G401 (cell line): ENCODE measurements around the gene SLC38A7. TPM values are rescaled to one million over a fixed set of nuclear protein-coding genes. Genes with fewer than 3 reads are reported as not detected.
A peak's percentile ranks its signal among the peaks of the same experiment; 100 is the strongest.
"Not testable (repeated sequence)": the region's sequence is repeated elsewhere in the genome, so short reads cannot be mapped to it uniquely, and the experiment has no call there.

Source experiments
- DNase-seq: peaks from one replicate; pipeline ENCODE4 v3.0.0-alpha.2; 2015; ENCODE audit warnings: low spot score
- in situ Hi-C: cut with HindIII; loops from 2 replicates; pipeline ENCODE4 v1.10.0; 2016; ENCODE audit warnings: low sequenced_read_pairs, mixed read lengths
- total RNA-seq: library from RNA; depleted of rRNA; stranded (reverse); fragments of >200 nt; shearing (Covaris generic); gene quantifications from 2 replicates; pipeline ENCODE4 v1.2.3, GENCODE V29; 2014; rRNA removed

SLC38A7 gene, protein sequence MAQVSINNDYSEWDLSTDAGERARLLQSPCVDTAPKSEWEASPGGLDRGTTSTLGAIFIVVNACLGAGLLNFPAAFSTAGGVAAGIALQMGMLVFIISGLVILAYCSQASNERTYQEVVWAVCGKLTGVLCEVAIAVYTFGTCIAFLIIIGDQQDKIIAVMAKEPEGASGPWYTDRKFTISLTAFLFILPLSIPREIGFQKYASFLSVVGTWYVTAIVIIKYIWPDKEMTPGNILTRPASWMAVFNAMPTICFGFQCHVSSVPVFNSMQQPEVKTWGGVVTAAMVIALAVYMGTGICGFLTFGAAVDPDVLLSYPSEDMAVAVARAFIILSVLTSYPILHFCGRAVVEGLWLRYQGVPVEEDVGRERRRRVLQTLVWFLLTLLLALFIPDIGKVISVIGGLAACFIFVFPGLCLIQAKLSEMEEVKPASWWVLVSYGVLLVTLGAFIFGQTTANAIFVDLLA
- 6.3 and 12.2 TPM in 2 replicates for total RNA-seq

DNA sequence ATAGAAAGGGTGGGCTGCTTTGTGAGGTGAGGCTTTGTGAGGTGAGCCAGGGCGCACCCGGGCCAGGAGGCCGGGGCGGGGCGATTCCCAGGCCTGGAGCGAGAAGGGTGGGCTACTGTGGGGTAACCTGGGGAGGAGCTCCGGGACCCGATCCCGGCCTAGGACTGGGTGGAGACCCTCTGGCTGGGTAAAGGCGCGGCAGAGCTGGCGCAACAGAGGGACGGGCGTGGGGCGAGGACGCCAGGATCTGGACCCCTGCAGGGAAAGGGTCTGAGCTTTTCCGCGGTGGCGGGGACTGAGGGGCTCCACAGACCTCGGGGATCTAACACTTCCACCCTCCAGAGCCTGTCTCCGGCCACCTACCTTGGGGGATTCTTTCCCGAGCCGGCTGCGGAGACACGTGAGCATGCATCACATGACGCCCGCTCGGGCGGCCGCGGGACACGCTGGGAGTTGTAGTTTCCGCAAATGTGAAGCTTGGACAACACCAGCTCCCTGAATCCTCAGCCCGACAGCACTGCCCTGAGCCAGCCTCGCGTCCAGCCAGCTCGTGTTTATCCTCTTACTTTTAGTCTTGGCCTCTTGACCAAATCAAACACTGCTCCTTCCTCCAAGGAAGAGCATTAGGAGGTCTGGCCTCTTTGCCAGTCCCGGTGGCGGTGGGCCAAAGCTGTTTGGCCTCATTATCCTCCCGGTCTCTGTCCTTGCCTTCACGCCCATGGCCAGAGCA, at the start of gene SLC38A7:
TSS of gene SLC38A7 (minus strand) at position 417 of the 730 bp plus-strand sequence. CDS start 4,644 bp downstream, outside the sequence.
- peak; percentile 92 for DNase-seq
- in situ Hi-C loops = no loop called here

GRCh38 chr16:58733671-58734458, 49.3 kb upstream of the SLC38A7 start, which contains the start of gene GOT2:
GOT2 (minus strand) TSS chr16:58734316; CDS start chr16:58734228, 88 bp downstream.
- peak; percentile 85 for DNase-seq
- in situ Hi-C loops = no loop called here

DNA sequence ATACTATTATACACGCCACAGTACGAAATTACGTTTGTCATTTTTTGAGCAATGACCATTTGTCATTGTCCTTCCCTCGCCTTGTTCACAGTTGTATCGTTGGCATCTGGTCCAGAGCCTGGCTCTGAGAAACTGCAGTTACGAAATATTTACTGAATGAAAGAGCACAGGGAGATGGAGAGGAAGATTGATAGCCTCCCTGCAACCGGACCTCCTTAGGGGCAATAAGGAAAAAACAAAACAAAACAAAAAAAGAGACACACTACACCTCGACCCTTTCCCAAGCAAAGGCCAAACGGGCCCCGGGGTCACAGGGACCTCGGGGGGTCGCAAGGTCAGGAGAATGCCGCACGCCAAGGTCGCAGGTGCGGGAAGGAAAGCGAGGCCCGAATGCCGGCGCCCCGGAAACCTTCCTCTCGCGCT, 48.7 kb upstream of the SLC38A7 start:
- DNase-seq = peak; percentile 40
- in situ Hi-C loops = no loop called here

GRCh38 chr16:58732545-58733247, 48.1 kb upstream of the SLC38A7 start:
- DNase-seq = peak; percentile 18
- in situ Hi-C loops = no loop called here

DNA sequence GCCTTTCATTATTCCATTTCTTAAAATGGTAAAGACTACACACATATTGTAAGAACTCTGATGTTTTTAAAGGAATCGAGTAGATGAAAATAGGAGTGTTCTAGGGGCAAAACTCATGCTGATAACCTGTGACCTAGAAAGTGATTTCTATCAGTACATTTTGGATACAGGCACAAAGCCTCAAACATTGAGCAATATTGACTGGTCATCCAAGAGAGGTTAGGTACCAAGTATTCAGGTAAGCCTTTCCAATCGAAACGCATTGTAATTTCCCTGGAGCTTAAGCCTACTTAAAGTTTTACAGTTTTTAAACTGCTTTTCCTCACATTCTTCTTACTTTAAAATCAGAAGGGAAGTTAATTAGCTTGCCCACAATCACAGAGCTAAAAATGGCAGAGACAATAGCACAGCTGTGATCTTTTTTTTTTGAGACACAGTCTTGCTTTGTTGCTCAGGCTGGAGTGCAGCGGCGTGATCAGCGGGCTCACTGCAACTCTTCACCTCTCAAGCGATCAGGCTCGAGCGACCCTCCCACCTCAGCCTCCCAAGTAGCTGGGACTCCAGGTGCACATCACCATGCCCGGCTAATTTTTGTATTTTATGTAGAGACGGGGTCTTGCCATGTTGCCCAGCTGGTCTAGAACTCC, 46.3 kb upstream of the SLC38A7 start:
- in situ Hi-C loops = no loop called here
- no peak for DNase-seq

GRCh38 chr16:58727796-58728568, 43.4 kb upstream of the SLC38A7 start:
- no peak for DNase-seq
- in situ Hi-C loops = no loop called here

- in situ Hi-C loops = no loop called here
- DNase-seq = no peak
These were observed 42.6 kb upstream of the SLC38A7 start for GRCh38 chr16:58727028-58727781.

- in situ Hi-C loops = no loop called here
- no peak for DNase-seq
These were observed 38.5 kb upstream of the SLC38A7 start for GRCh38 chr16:58723109-58723508.

GRCh38 chr16:58717994-58718393, 33.4 kb upstream of the SLC38A7 start:
- no peak for DNase-seq
- in situ Hi-C loops = no loop called here

DNA sequence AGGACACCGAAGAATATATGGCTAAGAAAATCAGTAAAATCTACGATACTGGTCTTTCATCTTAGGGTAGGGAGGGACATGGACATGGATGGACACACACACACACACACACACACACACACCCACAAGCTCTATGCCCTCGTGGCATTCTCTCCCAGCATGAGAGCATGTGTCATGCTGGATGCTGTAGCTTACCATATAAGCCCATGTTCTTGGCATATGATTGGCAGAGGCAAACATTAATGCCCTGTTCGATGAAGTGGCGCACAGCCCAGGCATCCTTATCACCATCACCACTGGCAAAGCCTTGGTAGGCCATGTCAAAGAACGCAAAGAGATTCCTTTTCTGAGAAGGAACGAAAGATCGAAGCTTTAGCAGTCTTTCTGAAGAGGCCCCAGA, 31.9 kb upstream of the SLC38A7 start:
- in situ Hi-C loops = no loop called here
- DNase-seq = no peak

GRCh38 chr16:58713742-58714141, 29.2 kb upstream of the SLC38A7 start:
- in situ Hi-C loops = no loop called here
- no peak for DNase-seq

DNA sequence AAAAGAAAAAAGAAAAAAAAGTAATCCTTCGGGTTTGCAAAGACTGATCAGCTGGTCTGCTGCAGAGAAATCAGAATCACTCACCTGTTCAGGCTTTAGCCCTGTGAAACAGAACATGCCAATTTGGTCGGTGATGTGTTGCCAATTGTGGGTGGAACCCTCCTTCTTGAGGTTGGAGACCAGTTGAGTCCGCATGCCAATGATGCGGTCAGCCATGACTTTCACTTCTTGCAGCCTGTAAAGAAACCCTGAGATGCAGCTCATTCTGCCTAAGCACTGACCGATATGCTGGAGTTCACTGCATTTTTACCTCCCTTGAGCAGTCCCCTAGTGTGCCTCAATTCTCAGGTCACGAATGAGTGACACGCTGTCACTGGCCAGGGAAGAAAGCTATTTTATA, 24.8 kb upstream of the SLC38A7 start:
- in situ Hi-C loops = no loop called here
- no peak for DNase-seq

DNA sequence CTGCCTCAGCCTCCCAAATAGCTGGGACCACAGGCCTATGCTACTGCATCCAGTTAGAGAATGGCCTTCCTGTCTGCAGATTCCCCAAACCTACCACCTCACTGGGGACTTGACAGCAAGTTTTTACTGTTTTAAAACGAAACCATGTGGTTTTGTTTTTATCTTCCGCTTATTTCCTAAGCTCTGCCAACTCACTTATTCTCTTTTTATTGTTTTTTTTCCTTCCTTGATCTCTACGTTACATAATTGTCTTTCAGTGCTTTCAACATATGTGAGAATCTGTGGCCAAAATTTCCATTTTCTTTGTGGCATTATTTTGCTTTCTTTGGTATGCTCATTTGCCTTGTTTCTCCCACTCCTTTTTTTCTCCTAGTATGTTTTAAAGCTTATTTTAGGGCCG, 14.6 kb upstream of the SLC38A7 start:
- no peak for DNase-seq
- in situ Hi-C loops = no loop called here

GRCh38 chr16:58695368-58695767, 10.8 kb upstream of the SLC38A7 start:
- in situ Hi-C loops = no loop called here
- DNase-seq = no peak

GRCh38 chr16:58692450-58692849, 7.9 kb upstream of the SLC38A7 start:
- in situ Hi-C loops = no loop called here
- no peak for DNase-seq

DNA sequence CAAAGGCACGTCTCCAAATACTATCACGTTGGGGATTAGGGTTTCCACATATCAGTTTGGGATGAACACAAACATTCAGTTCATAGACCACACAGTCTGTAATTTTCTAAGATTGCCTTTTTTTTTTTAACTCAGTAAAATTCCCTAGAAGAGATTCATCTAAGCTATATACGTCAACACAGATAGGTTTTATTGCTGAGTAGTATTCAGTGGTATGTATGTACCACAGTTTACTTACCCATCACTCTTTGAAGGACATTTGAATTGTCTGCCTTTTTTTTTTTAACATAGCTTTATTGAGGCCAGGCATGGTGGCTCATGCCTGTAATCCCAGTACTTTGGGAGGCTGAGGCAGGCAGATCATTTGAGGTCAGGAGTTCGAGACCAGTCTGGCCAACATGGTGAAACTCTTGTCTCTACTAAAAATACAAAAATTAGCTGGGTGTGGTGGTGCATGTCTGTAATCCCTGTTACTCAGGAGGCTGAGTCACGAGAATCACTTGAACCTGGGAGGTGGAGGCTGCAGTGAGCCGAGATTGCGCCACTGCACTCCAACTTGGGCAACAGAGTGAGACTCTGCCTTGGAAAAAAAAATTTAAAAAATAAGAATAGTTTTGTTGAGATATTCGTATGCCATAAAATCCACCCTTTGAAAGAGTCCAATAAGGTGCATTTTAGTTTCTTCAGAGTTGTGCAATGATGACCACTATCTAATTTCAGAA, 2.6 kb upstream of the SLC38A7 start:
- in situ Hi-C loops, DNase-seq: not testable (repeated sequence)
